BJ (cell line): ENCODE results near the gene PRKCQ. TPM values are rescaled to one million over a fixed set of nuclear protein-coding genes. Genes with fewer than 3 reads are reported as not detected.
A peak's percentile ranks its signal among the peaks of the same experiment; 100 is the strongest.
"Not testable (repeated sequence)": the region's sequence is repeated elsewhere in the genome, so short reads cannot be mapped to it uniquely, and the experiment has no call there.

Source experiments
- CTCF ChIA-PET: fragments of 350-600 bp; formaldehyde crosslinking; extraction: SDS; loops from one replicate; lab custom pipeline; 2021; ENCODE audit warnings: antibody characterized with exemption, inconsistent platforms; lab: Yijun Ruan, JAX
- POLR2A ChIA-PET: fragments of 300-600 bp; sonication (Branson Sonifier 250); formaldehyde crosslinking; extraction: SDS; loops from one replicate; lab custom pipeline; 2021; ENCODE audit warnings: antibody characterized with exemption; lab: Charles Lee
- DNase-seq: peaks from one replicate; pipeline ENCODE4 v3.0.0-alpha.2; 2011; ENCODE audit warnings: low read depth
- H3K27me3 ChIP-seq: 2 replicates; pipeline ENCODE4 v1.6.0; 2011; ENCODE audit warnings: low read length; ENCODE audit not compliant: control insufficient read depth, insufficient read depth
- H3K36me3 ChIP-seq: 2 replicates; pipeline ENCODE4 v1.5.1; 2011; ENCODE audit warnings: low read length; ENCODE audit not compliant: control insufficient read depth, insufficient read depth
- H3K4me3 ChIP-seq: 2 replicates; pipeline ENCODE4 v1.5.1; 2011; ENCODE audit warnings: low read depth, mild to moderate bottlenecking, control low read depth, low read length
- polyA plus RNA-seq: library from polyadenylated mRNA; depleted of rRNA; stranded (reverse); fragments of >200 nt; gene quantifications from 2 replicates; pipeline ENCODE4 v1.2.3, GENCODE V29; 2011
- TF ChIP-seq, protein P1 (sequence below): IDR thresholded peaks from 2 replicates; pipeline ENCODE4 v1.5.1; 2011; ENCODE audit warnings: low read depth, mild to moderate bottlenecking, control low read depth, inconsistent platforms, low read length, moderate library complexity; ENCODE audit not compliant: insufficient read depth

The PRKCQ gene
- polyA plus RNA-seq, 1 experiment = 0.06 TPM

DNA sequence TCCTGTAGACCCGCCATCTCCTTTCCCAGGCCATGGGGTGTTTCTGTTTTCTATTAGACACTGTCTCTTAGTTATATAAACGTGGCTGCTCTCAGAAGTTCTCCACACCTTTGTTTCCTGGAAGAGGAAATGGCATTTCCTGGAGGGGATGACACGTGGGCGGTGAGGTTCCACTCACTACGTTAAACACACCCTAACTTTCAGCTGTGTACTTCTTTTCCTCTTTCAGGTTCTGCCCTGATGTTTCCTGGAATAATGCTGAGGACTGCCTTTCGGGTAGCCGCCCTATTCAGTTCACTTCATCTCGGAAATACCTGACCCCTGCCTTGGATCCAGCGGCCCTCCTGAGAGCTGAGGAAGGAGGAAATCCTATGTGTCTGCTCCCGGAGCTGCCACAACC lies 3.4 kb upstream of the PRKCQ start:
- DNase-seq = no peak
- Histone ChIP-seq H3K36me3 (no peaks in the 10 kb centered on the region), H3K4me3 (no peak overlapping the region), H3K27me3 (peaks cover 5% of the 10 kb centered on the region)
- ChIA-PET CTCF (interaction anchor here (0.6 to 1.2 kb wide), 2 partner anchors 17 to 166 kb away, joined by 3 to 4 read pairs; no protein-coding TSS in a partner anchor), POLR2A (no interaction called here)
- TF ChIP-seq, protein P1, sequence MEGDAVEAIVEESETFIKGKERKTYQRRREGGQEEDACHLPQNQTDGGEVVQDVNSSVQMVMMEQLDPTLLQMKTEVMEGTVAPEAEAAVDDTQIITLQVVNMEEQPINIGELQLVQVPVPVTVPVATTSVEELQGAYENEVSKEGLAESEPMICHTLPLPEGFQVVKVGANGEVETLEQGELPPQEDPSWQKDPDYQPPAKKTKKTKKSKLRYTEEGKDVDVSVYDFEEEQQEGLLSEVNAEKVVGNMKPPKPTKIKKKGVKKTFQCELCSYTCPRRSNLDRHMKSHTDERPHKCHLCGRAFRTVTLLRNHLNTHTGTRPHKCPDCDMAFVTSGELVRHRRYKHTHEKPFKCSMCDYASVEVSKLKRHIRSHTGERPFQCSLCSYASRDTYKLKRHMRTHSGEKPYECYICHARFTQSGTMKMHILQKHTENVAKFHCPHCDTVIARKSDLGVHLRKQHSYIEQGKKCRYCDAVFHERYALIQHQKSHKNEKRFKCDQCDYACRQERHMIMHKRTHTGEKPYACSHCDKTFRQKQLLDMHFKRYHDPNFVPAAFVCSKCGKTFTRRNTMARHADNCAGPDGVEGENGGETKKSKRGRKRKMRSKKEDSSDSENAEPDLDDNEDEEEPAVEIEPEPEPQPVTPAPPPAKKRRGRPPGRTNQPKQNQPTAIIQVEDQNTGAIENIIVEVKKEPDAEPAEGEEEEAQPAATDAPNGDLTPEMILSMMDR = no peak

DNA sequence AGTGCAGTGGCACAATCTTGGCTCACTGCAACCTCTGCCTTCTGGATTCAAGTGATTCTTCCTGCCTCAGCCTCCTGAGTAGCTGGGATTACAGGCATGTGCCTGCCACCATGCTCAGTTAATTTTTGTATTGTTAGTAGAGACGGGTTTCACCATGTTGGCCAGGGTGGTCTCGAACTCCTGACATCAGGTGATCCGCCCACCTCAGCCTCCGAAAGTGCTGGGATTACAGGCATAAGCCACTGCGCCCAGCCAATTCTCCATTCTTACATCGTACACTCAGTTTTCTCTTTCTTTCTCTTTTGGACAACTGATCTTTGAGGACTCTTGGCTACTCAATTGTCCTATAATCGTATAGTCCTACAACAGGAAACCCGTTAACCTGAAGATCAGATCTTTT lies 2.8 kb upstream of the PRKCQ start:
- H3K36me3 ChIP-seq, POLR2A ChIA-PET, DNase-seq, H3K27me3 ChIP-seq, H3K4me3 ChIP-seq: not testable (repeated sequence)
- CTCF ChIA-PET = interaction anchor here (1.2 to 1.7 kb wide), 2 partner anchors 8 to 16 kb away, joined by 3 read pairs; no protein-coding TSS in a partner anchor

DNA sequence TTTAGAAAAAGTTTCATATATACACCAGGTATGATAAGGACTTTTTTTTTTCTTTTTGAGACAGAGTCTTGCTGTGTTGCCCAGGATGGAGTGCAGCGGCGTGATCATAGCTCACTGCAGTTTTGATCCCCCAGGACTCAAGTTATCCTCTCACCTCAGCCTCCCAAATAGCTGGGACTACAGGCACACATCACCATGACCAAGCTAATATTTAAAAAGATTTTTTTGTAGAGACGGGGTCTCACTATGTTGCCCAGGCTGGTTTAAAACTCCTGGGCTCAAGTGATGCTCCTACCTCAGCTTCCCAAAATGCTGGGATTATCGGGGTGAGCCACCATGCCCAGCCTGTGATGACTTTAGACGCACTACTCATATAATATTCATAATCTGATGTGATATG lies 2.2 kb upstream of the PRKCQ start:
- TF ChIP-seq, protein P1 = no peak
- no peak for DNase-seq
- ChIA-PET CTCF (interaction anchor here (0.6 to 1.7 kb wide), 4 partner anchors 8 to 26 kb away, joined by 3 read pairs; no protein-coding TSS in a partner anchor), POLR2A (no interaction called here)
- Histone ChIP-seq H3K27me3 (peaks cover 9% of the 10 kb centered on the region), H3K4me3 (no peak overlapping the region), H3K36me3 (no peaks in the 10 kb centered on the region)

DNA sequence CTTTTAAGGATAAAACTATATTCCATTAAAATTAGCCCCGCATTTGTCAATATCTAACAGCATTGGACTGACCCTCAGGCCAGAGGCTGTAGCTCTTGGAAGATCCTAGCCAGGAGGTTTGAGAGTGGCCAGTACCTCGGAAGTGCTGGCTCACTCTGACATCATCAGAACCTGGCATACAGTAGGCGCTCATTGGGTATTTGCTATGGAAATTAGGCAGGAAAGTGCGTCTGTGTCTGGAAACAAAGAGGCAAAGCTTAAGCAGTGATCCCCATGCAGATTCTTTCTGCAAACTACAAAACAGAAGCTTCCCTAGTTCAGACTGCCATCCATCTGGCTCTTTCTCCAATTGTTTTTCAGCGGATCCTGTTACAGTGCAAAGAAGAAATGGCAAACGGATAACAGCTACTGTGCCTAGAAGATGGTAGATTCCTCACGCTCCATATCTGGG lies 1.7 kb upstream of the PRKCQ start:
- Histone ChIP-seq H3K4me3 (no peak overlapping the region), H3K36me3 (no peaks in the 10 kb centered on the region), H3K27me3 (peaks cover 9% of the 10 kb centered on the region)
- ChIA-PET CTCF (interaction anchor here (0.6 to 1.7 kb wide), 4 partner anchors 9 to 26 kb away, joined by 3 read pairs; no protein-coding TSS in a partner anchor), POLR2A (no interaction called here)
- no peak for DNase-seq
- TF ChIP-seq, protein P1 = no peak

DNA sequence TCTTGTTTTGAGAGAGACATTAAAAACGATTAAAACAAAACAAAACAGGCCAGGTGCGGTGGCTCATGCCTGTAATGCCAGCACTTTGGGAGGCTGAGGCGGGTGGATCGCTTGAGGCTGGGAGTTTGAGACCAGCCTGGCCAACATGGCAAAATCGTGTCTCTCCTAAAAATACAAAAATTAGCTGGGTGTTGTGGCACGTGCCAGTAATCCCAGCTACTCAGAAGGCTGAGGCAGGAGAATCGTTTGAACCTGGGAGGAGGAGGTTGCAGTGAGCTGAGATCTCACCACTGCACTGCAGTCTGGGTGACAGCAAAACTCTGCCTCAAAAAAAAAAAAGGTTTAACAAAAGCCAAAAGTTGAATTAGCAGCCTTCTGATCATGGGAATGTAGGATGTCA lies 1.1 kb upstream of the PRKCQ start:
- CTCF ChIA-PET = interaction anchor here (1.1 to 1.7 kb wide), 5 partner anchors 10 to 25 kb away, joined by 3 to 4 read pairs (median 3); no protein-coding TSS in a partner anchor
- H3K4me3 ChIP-seq = not testable (repeated sequence)

DNA sequence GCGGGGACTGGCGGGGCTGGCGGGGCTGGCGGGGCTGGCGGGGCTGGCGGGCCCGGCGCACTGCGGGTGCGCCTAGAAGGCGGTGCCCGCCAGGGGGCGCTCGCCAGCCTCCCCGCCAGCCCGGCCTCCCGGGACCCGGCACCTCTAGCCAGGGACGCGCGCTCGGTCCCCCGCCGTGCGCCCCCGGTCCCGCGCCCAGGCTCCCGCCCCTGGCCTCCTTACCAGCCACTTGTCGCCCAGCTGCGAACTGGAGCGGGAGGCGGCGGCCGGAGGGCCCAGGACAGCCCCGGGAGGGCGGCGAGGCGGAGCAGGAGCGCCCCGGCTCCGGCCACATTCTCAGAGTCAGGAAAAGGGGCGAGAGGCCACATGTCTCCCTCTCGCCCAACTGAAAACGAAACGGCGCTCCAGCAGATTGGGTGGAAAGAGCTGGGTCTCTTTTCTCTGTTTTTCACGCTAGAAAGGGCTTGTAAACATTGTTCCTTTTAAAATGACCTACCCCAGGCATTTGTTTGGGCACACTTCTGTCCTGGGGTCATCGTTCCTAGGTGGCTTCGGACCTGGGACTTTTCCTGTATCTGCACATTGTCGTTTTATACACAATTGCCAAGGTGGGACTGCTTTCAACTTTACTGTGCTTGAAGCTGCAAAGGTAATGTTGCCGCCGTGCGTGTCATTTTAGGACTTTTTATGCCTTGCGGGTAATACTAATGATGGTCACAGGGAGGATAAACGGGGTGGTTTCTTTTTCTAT lies 378 bp upstream of the PRKCQ start:
- H3K27me3 ChIP-seq = peaks cover 9% of the 10 kb centered on the region
- peak overlapping the region; percentile 54 for H3K4me3 ChIP-seq
- DNase-seq = peak; percentile 1
- ChIA-PET POLR2A (no interaction called here), CTCF (interaction anchor here (0.7 to 1.4 kb wide), 7 partner anchors 8 to 72 kb away, joined by 3 to 5 read pairs (median 4); no protein-coding TSS in a partner anchor)
- no peaks in the 10 kb centered on the region for H3K36me3 ChIP-seq
- TF ChIP-seq, protein P1 = no peak

More for the DNA sequence above, 1.1 kb upstream of the PRKCQ start:
- H3K27me3 ChIP-seq, DNase-seq, H3K36me3 ChIP-seq, POLR2A ChIA-PET: not testable (repeated sequence)
